H1 (cell line): ENCODE results near the gene RPTOR. TPM values are rescaled to one million over a fixed set of nuclear protein-coding genes. Genes with fewer than 3 reads are reported as not detected.

Source experiments
- CBX5 ChIP-seq: fragments of 300-800, 300-1000 bp; sonication (generic); IDR thresholded peaks from 2 replicates; pipeline ENCODE4 v1.7.1; 2016; ENCODE audit warnings: antibody characterized with exemption, low read length, low read depth
- CTBP2 ChIP-seq: IDR thresholded peaks from 2 replicates; pipeline ENCODE4 v1.7.0; 2011; ENCODE audit warnings: borderline replicate concordance, mild to moderate bottlenecking, moderate library complexity, mixed read lengths, low read length; ENCODE audit not compliant: insufficient read depth, insufficient read length
- EP300 ChIP-seq, 2 experiments: IDR thresholded peaks; 1 replicate in 1 of 2; 2 replicates in 1 of 2; pipeline ENCODE4 v1.6.1; 2011 to 2012; ENCODE audit warnings: low read depth in 2 of 2, low read length in 2 of 2, mild to moderate bottlenecking in 2 of 2, borderline replicate concordance in 1 of 2, inconsistent platforms in 1 of 2, moderate library complexity in 1 of 2
- EZH2 ChIP-seq: fragments of 200-600 bp; sonication (generic); IDR thresholded peaks from 2 replicates; pipeline ENCODE4 v1.7.1; 2012; ENCODE audit warnings: low read depth, mild to moderate bottlenecking, moderate library complexity, low read length, inconsistent platforms; ENCODE audit not compliant: severe bottlenecking
- JUN ChIP-seq: IDR thresholded peaks from 2 replicates; pipeline ENCODE4 v1.6.1; 2011; ENCODE audit warnings: low read depth, mild to moderate bottlenecking, improper control_type of control experiment, low read length
- KDM1A ChIP-seq: fragments of 200-600, 300-600 bp; sonication (generic); IDR thresholded peaks from 2 replicates; pipeline ENCODE4 v1.7.1; 2016; ENCODE audit warnings: mild to moderate bottlenecking, low read length, borderline replicate concordance
- KDM4A ChIP-seq: IDR thresholded peaks from one replicate; pipeline ENCODE4 v1.7.1; 2012; ENCODE audit warnings: low read depth, mild to moderate bottlenecking, moderate library complexity, low read length, inconsistent platforms; ENCODE audit not compliant: severe bottlenecking
- NRF1 ChIP-seq: IDR thresholded peaks from 2 replicates; pipeline ENCODE4 v1.6.1; 2011; ENCODE audit warnings: mild to moderate bottlenecking, low read depth, low read length, improper control_type of control experiment
- SRF ChIP-seq: IDR thresholded peaks from 2 replicates; pipeline ENCODE4 v1.6.1; 2011; ENCODE audit warnings: mild to moderate bottlenecking, low read depth, low read length, moderate library complexity
- TCF12 ChIP-seq: IDR thresholded peaks from 2 replicates; pipeline ENCODE4 v1.6.1; 2011; ENCODE audit warnings: low read depth, mild to moderate bottlenecking, low read length
- polyA plus RNA-seq, 7 experiments: library from polyadenylated mRNA; depleted of rRNA in 3 of 7; stranded (reverse) in 5 of 7; unstranded in 2 of 7; fragments of >200 nt in 5 of 7; fragments of 200-250 nt in 2 of 7; gene quantifications; 1 replicate in 5 of 7; 2 replicates in 1 of 7; 4 replicates in 1 of 7; pipeline versions ENCODE4 v1.2.1 to v1.2.3, GENCODE V29; 2011 to 2013; ENCODE audit warnings: missing spikeins in 2 of 7, mixed read lengths in 2 of 7
- total RNA-seq: library from RNA; stranded (reverse); fragmentation: NEBNext Ultra II Directional; extraction: Animal tissue kit (Norgen Biotek cat#: 25700); gene quantifications from 2 replicates; pipeline ENCODE4 v1.2.1, GENCODE V29; 2021
- TF ChIP-seq, protein P1 (sequence below): fragments of 300-600 bp; sonication (generic); IDR thresholded peaks from 2 replicates; pipeline ENCODE4 v1.7.1; 2012; ENCODE audit warnings: low read length, moderate library complexity, mild to moderate bottlenecking, inconsistent platforms; ENCODE audit not compliant: insufficient replicate concordance

The RPTOR gene
- total and polyA plus RNA-seq, 2 of the 8 experiments (the other 6 are each of a cell fraction or from before 2014, with no cell fraction given), result 6.9 to 28.7 TPM

DNA sequence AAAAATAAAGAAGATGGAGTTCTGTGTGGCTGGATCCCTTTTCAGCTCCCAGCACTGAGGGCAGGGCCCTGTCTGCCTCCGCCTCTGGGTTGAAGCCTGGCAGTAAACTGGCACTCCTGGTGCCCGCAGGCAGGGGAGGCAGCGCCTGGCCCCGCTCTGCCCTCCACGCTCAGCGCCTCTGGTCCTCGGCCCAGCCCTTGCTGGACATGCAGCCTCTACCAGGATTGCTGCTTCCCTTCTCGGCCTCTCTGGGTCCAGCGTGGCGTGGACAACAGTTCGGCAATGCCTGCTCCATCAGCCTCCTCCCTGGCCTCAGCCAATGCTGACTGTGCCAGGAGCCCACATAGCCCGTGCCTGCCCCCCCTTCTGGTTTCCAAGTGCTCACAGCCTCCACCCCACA lies 362.6 kb downstream of the RPTOR start (continued):
- TF ChIP-seq, protein P1, sequence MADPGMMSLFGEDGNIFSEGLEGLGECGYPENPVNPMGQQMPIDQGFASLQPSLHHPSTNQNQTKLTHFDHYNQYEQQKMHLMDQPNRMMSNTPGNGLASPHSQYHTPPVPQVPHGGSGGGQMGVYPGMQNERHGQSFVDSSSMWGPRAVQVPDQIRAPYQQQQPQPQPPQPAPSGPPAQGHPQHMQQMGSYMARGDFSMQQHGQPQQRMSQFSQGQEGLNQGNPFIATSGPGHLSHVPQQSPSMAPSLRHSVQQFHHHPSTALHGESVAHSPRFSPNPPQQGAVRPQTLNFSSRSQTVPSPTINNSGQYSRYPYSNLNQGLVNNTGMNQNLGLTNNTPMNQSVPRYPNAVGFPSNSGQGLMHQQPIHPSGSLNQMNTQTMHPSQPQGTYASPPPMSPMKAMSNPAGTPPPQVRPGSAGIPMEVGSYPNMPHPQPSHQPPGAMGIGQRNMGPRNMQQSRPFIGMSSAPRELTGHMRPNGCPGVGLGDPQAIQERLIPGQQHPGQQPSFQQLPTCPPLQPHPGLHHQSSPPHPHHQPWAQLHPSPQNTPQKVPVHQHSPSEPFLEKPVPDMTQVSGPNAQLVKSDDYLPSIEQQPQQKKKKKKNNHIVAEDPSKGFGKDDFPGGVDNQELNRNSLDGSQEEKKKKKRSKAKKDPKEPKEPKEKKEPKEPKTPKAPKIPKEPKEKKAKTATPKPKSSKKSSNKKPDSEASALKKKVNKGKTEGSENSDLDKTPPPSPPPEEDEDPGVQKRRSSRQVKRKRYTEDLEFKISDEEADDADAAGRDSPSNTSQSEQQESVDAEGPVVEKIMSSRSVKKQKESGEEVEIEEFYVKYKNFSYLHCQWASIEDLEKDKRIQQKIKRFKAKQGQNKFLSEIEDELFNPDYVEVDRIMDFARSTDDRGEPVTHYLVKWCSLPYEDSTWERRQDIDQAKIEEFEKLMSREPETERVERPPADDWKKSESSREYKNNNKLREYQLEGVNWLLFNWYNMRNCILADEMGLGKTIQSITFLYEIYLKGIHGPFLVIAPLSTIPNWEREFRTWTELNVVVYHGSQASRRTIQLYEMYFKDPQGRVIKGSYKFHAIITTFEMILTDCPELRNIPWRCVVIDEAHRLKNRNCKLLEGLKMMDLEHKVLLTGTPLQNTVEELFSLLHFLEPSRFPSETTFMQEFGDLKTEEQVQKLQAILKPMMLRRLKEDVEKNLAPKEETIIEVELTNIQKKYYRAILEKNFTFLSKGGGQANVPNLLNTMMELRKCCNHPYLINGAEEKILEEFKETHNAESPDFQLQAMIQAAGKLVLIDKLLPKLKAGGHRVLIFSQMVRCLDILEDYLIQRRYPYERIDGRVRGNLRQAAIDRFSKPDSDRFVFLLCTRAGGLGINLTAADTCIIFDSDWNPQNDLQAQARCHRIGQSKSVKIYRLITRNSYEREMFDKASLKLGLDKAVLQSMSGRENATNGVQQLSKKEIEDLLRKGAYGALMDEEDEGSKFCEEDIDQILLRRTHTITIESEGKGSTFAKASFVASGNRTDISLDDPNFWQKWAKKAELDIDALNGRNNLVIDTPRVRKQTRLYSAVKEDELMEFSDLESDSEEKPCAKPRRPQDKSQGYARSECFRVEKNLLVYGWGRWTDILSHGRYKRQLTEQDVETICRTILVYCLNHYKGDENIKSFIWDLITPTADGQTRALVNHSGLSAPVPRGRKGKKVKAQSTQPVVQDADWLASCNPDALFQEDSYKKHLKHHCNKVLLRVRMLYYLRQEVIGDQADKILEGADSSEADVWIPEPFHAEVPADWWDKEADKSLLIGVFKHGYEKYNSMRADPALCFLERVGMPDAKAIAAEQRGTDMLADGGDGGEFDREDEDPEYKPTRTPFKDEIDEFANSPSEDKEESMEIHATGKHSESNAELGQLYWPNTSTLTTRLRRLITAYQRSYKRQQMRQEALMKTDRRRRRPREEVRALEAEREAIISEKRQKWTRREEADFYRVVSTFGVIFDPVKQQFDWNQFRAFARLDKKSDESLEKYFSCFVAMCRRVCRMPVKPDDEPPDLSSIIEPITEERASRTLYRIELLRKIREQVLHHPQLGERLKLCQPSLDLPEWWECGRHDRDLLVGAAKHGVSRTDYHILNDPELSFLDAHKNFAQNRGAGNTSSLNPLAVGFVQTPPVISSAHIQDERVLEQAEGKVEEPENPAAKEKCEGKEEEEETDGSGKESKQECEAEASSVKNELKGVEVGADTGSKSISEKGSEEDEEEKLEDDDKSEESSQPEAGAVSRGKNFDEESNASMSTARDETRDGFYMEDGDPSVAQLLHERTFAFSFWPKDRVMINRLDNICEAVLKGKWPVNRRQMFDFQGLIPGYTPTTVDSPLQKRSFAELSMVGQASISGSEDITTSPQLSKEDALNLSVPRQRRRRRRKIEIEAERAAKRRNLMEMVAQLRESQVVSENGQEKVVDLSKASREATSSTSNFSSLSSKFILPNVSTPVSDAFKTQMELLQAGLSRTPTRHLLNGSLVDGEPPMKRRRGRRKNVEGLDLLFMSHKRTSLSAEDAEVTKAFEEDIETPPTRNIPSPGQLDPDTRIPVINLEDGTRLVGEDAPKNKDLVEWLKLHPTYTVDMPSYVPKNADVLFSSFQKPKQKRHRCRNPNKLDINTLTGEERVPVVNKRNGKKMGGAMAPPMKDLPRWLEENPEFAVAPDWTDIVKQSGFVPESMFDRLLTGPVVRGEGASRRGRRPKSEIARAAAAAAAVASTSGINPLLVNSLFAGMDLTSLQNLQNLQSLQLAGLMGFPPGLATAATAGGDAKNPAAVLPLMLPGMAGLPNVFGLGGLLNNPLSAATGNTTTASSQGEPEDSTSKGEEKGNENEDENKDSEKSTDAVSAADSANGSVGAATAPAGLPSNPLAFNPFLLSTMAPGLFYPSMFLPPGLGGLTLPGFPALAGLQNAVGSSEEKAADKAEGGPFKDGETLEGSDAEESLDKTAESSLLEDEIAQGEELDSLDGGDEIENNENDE, result no peak
- TF ChIP-seq KDM1A, result no peak
- no peak for TF ChIP-seq SRF
- TF ChIP-seq EZH2, result no peak
- TF ChIP-seq KDM4A, result no peak
- no peak for TF ChIP-seq TCF12
- TF ChIP-seq NRF1, result no peak
- no peak for TF ChIP-seq EP300 (IDR thresholded peaks at IDR 0.05; ENCODE audit: borderline replicate concordance in 1 of 2, low read depth in 2 of 2, low read length in 2 of 2)
- no peak for TF ChIP-seq CBX5
- no peak for TF ChIP-seq JUN
- TF ChIP-seq CTBP2, result no peak
